Panc1 (cell line): ENCODE results near the gene NDUFAF8. TPM values are rescaled to one million over a fixed set of nuclear protein-coding genes. Genes with fewer than 3 reads are reported as not detected.

Experiments used
- ATAC-seq: fragments of 200-7000 bp; cut with Tn5 transposase; 2 replicates; pipeline ENCODE4 v1.9.1; 2020; ENCODE audit warnings: mild to moderate bottlenecking, moderate library complexity
- BruUV-seq: library from RNA; stranded (reverse); fragments of 400-500 nt; replicated peaks from 2 replicates; lab custom pipeline; 2021; lab: Mats Ljungman, UMichigan
- CTCF ChIA-PET: fragments of 300-600 bp; sonication (Branson Sonifier 250); formaldehyde crosslinking; loops from one replicate; lab custom pipeline; 2022; ENCODE audit warnings: antibody characterized with exemption; lab: Charles Lee
- POLR2A ChIA-PET: fragments of 300-600 bp; sonication (Branson Sonifier 250); formaldehyde crosslinking; loops from one replicate; lab custom pipeline; 2022; ENCODE audit warnings: antibody characterized with exemption; lab: Charles Lee
- DNase-seq: peaks from one replicate; pipeline ENCODE4 v3.0.0-alpha.2; 2010; ENCODE audit warnings: low read depth, low spot score
- H3K27ac ChIP-seq: 2 replicates; pipeline ENCODE4 v1.5.1; 2011; ENCODE audit warnings: mild to moderate bottlenecking, low read length, inconsistent platforms
- H3K27me3 ChIP-seq: fragments of 200-500 bp; sonication (Bioruptor generic); 2 replicates; pipeline ENCODE4 v1.6.0; 2014; ENCODE audit warnings: low read length, inconsistent platforms; ENCODE audit not compliant: control insufficient read depth, insufficient read depth
- H3K36me3 ChIP-seq: fragments of 200-500 bp; sonication (Bioruptor generic); 2 replicates; pipeline ENCODE4 v1.5.1; 2014; ENCODE audit warnings: inconsistent platforms, mild to moderate bottlenecking, low read length, moderate library complexity; ENCODE audit not compliant: control insufficient read depth, insufficient read depth
- H3K4me1 ChIP-seq: 2 replicates; pipeline ENCODE4 v1.5.1; 2011; ENCODE audit warnings: inconsistent platforms, mild to moderate bottlenecking, low read length, moderate library complexity; ENCODE audit not compliant: control insufficient read depth, insufficient read depth
- H3K4me3 ChIP-seq, 2 experiments: 2 replicates each; pipeline ENCODE4 v1.5.1; 2011 to 2012; ENCODE audit warnings: low read depth in 2 of 2, low read length in 2 of 2, mild to moderate bottlenecking in 2 of 2, inconsistent platforms in 1 of 2, moderate library complexity in 1 of 2
- H3K9me3 ChIP-seq: fragments of 200-500 bp; sonication (Bioruptor generic); 2 replicates; pipeline ENCODE4 v1.5.1; 2014; ENCODE audit warnings: low read depth, mild to moderate bottlenecking, inconsistent platforms, low read length, moderate library complexity; ENCODE audit not compliant: control insufficient read depth, insufficient read depth
- POLR2AphosphoS5 ChIP-seq: IDR thresholded peaks from 2 replicates; pipeline ENCODE4 v1.6.1; 2012; ENCODE audit warnings: mild to moderate bottlenecking, low read depth, low read length, moderate library complexity
- SIN3A ChIP-seq: IDR thresholded peaks from 2 replicates; pipeline ENCODE4 v1.6.1; 2012; ENCODE audit warnings: low read depth, mild to moderate bottlenecking, low read length, moderate library complexity, borderline replicate concordance; ENCODE audit not compliant: insufficient read depth
- TCF7L2 ChIP-seq: IDR thresholded peaks from 2 replicates; pipeline ENCODE4 v1.6.1; 2011; ENCODE audit warnings: mild to moderate bottlenecking, low read depth, low read length, inconsistent platforms
- in situ Hi-C: cut with HindIII; loops from 2 replicates; pipeline ENCODE4 v1.10.0; 2016; ENCODE audit warnings: low sequenced_read_pairs, low pct_unique_long_range_greater_than_20kb
- intact Hi-C: fragments of 100-400 bp; cut with micrococcal nuclease; formaldehyde crosslinking; loops from one replicate; pipeline ENCODE4 v1.10.0; 2022; ENCODE audit not compliant: unreplicated experiment
- total RNA-seq: library from RNA; stranded (reverse); gene quantifications from one replicate; pipeline ENCODE4 v1.2.1, GENCODE V29; 2021; ENCODE audit not compliant: unreplicated experiment
- TF ChIP-seq, protein P1 (sequence below), 2 experiments: IDR thresholded peaks; 2 replicates each; pipeline ENCODE4 v1.6.1; 2011 to 2012; ENCODE audit warnings: low read depth in 2 of 2, control low read depth in 1 of 2, low read length in 1 of 2, mild to moderate bottlenecking in 1 of 2, moderate library complexity in 1 of 2; ENCODE audit not compliant: insufficient read depth in 1 of 2
- TF ChIP-seq, protein P2 (sequence below): fragments of 450-650 bp; IDR thresholded peaks from 2 replicates; pipeline ENCODE4 v1.5.1; 2017; ENCODE audit warnings: mild to moderate bottlenecking

NDUFAF8 gene
- total RNA-seq, 1 experiment from 2014 or later = 75.8 TPM

DNA sequence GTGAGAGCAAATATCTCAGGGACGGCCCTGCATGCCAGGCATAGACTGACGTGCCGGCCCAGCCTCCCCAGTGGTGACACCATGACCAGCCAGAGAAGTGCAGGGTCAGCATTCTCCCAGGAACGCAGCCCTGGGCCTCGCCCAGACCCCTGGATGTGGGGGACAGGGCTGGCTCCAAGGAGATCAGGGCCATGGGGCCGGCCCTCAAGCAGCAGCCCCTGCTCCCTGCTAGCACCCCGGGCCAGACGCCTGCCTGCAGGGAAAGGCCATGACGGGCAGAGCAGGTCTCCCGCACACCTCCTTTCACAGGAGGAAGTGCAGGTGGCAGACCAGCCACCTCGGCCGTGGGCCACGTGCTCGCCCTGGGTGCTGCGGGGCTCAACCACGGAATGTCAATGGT is 9.5 kb downstream of the NDUFAF8 start:
- CTCF ChIA-PET = no interaction called here
- in situ Hi-C loops = no loop called here
- POLR2A ChIA-PET = interaction anchor here (0.8 kb wide), 1 partner anchor 62 kb away, joined by 3 read pairs; no protein-coding TSS in a partner anchor
- H3K9me3 ChIP-seq = no peaks in the 10 kb centered on the region
- H3K27ac ChIP-seq = no peak overlapping the region
- intact Hi-C loops = no loop called here
- TF ChIP-seq, protein P1, sequence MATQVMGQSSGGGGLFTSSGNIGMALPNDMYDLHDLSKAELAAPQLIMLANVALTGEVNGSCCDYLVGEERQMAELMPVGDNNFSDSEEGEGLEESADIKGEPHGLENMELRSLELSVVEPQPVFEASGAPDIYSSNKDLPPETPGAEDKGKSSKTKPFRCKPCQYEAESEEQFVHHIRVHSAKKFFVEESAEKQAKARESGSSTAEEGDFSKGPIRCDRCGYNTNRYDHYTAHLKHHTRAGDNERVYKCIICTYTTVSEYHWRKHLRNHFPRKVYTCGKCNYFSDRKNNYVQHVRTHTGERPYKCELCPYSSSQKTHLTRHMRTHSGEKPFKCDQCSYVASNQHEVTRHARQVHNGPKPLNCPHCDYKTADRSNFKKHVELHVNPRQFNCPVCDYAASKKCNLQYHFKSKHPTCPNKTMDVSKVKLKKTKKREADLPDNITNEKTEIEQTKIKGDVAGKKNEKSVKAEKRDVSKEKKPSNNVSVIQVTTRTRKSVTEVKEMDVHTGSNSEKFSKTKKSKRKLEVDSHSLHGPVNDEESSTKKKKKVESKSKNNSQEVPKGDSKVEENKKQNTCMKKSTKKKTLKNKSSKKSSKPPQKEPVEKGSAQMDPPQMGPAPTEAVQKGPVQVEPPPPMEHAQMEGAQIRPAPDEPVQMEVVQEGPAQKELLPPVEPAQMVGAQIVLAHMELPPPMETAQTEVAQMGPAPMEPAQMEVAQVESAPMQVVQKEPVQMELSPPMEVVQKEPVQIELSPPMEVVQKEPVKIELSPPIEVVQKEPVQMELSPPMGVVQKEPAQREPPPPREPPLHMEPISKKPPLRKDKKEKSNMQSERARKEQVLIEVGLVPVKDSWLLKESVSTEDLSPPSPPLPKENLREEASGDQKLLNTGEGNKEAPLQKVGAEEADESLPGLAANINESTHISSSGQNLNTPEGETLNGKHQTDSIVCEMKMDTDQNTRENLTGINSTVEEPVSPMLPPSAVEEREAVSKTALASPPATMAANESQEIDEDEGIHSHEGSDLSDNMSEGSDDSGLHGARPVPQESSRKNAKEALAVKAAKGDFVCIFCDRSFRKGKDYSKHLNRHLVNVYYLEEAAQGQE (IDR thresholded peaks at IDR 0.05; ENCODE audit: insufficient read depth in 1 of 2, low read depth in 2 of 2, low read length in 1 of 2) = no peak
- TF ChIP-seq POLR2AphosphoS5 = no peak
- no peak for TF ChIP-seq SIN3A
- TF ChIP-seq, protein P2, sequence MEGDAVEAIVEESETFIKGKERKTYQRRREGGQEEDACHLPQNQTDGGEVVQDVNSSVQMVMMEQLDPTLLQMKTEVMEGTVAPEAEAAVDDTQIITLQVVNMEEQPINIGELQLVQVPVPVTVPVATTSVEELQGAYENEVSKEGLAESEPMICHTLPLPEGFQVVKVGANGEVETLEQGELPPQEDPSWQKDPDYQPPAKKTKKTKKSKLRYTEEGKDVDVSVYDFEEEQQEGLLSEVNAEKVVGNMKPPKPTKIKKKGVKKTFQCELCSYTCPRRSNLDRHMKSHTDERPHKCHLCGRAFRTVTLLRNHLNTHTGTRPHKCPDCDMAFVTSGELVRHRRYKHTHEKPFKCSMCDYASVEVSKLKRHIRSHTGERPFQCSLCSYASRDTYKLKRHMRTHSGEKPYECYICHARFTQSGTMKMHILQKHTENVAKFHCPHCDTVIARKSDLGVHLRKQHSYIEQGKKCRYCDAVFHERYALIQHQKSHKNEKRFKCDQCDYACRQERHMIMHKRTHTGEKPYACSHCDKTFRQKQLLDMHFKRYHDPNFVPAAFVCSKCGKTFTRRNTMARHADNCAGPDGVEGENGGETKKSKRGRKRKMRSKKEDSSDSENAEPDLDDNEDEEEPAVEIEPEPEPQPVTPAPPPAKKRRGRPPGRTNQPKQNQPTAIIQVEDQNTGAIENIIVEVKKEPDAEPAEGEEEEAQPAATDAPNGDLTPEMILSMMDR = no peak
- TF ChIP-seq TCF7L2 = no peak
- 0 out of 2 replicates have a peak, but pooled peaks cover 3% of the 10 kb centered on the region for H3K36me3 ChIP-seq
- H3K4me3 ChIP-seq = no peak overlapping the region
- no peaks in the 10 kb centered on the region for H3K27me3 ChIP-seq
- no peak for DNase-seq
- BruUV-seq = no TSS peak
- no peak for ATAC-seq
- H3K4me1 ChIP-seq = peaks cover 14% of the 10 kb centered on the region

DNA sequence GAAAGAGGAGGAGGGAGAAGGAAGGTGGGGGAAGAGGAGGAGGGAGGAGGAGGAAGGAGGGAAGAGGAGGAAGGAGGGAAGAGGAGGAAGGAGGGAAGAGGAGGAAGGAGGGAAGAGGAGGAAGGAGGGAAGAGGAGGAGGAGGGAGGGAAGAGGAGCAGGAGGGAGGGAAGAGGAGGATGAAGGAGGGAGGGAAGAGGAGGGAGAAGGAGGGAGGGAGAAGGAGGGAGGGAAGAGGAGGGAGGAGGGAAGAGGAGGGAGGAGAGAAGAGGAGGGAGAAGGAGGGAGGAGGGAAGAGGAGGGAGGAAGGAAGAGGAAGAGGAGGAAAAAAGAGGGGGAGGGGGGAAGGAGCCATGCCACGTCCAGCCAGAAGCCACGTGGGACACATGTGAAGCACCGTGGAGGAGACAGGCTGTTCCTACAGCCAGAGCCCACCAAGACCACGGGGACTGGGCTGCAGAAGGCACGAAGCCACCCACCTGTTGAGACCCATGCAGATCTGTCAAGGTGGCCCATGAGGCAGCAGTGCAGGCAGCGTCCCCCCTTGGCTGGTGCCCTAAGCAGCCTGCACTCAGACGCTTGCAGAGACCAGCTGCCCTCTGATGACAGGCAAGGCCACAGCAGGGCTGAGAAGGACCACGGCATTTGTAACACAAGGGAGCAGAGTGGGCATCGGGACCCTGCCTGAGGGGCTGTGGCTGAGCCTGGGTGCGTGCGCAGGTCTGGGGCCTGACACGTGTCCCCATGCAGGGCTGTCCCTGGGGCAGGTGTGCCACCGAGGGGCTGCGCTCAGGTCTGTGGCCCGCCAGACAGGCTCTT is 10.3 kb downstream of the NDUFAF8 start:
- no peak for ATAC-seq
- in situ Hi-C loops (no loop called here), intact Hi-C loops (loop anchor here (10.0 kb wide), 1 partner anchor 235 kb away; no protein-coding TSS in a partner anchor)
- no TSS peak for BruUV-seq
- no peak for DNase-seq
- CTCF ChIA-PET = no interaction called here
- Histone ChIP-seq H3K27me3 (no peaks in the 10 kb centered on the region), H3K4me3 (no peak overlapping the region), H3K36me3 (0 out of 2 replicates have a peak, but pooled peaks cover 3% of the 10 kb centered on the region), H3K27ac (no peak overlapping the region), H3K4me1 (peaks cover 11% of the 10 kb centered on the region), H3K9me3 (no peaks in the 10 kb centered on the region)
- POLR2A ChIA-PET = no interaction called here
- TF ChIP-seq, protein P1 (IDR thresholded peaks at IDR 0.05; ENCODE audit: insufficient read depth in 1 of 2, low read depth in 2 of 2, low read length in 1 of 2) = no peak
- no peak for TF ChIP-seq SIN3A
- no peak for TF ChIP-seq POLR2AphosphoS5
- TF ChIP-seq, protein P2 = no peak
- TF ChIP-seq TCF7L2 = no peak
